GM12878 (cell line): Measurements from ENCODE around the gene CP. TPM values are rescaled to one million over a fixed set of nuclear protein-coding genes. Genes with fewer than 3 reads are reported as not detected.

Experiments
- CEBPB ChIP-seq, 2 experiments: fragments of 150-350 bp in 1 of 2; IDR thresholded peaks; 2 replicates each; pipeline ENCODE4 v1.6.1; 2012 to 2014; ENCODE audit warnings: low read depth in 2 of 2, low read length in 2 of 2, borderline replicate concordance in 1 of 2, inconsistent platforms in 1 of 2
- CREM ChIP-seq: IDR thresholded peaks from 2 replicates; pipeline ENCODE4 v1.6.1; 2014; ENCODE audit warnings: antibody characterized with exemption, low read depth
- KDM1A ChIP-seq: fragments of 200-600 bp; sonication (generic); IDR thresholded peaks from 2 replicates; pipeline ENCODE4 v1.6.1; 2016; ENCODE audit warnings: borderline replicate concordance
- MEF2A ChIP-seq: IDR thresholded peaks from 2 replicates; pipeline ENCODE4 v1.6.1; 2011; ENCODE audit warnings: low read depth, mild to moderate bottlenecking, low read length, moderate library complexity; ENCODE audit not compliant: insufficient read depth
- REST ChIP-seq: IDR thresholded peaks from 2 replicates; pipeline ENCODE4 v1.6.1; 2012; ENCODE audit warnings: mild to moderate bottlenecking, low read depth, low read length
- RUNX3 ChIP-seq: IDR thresholded peaks from 2 replicates; pipeline ENCODE4 v1.6.1; 2012; ENCODE audit warnings: low read length, inconsistent platforms
- SUPT20H ChIP-seq: IDR thresholded peaks from 2 replicates; pipeline ENCODE4 v1.6.1; 2011; ENCODE audit warnings: low read depth, mild to moderate bottlenecking, low read length, moderate library complexity, borderline replicate concordance; ENCODE audit not compliant: control insufficient read depth
- WRNIP1 ChIP-seq: IDR thresholded peaks from 2 replicates; pipeline ENCODE4 v1.6.1; 2011; ENCODE audit warnings: low read depth, low read length, improper control_type of control experiment, borderline replicate concordance
- polyA plus RNA-seq, 11 experiments: library from polyadenylated mRNA; depleted of rRNA in 4 of 11; unstranded in 6 of 11; stranded (reverse) in 5 of 11; fragments of >200 nt; fragmentation: Nextera tagmentation in 4 of 11; fragmentation: Illumina TruSeq in 1 of 11; extraction: Ambion mirVana in 4 of 11; extraction: Trizol in 1 of 11; gene quantifications; 1 replicate in 1 of 11; 2 replicates in 10 of 11; pipeline versions ENCODE4 v1.2.1 to v1.2.3, GENCODE V29; 2011 to 2016; ENCODE audit warnings: inconsistent platforms in 2 of 11, missing spikeins in 2 of 11, low read depth in 1 of 11
- total RNA-seq, 4 experiments: library from RNA; depleted of rRNA in 3 of 4; stranded (reverse); fragments of >200 nt in 3 of 4; fragmentation: Illumina TruSeq in 1 of 4; extraction: Trizol in 1 of 4; gene quantifications; 2 replicates each; pipeline versions ENCODE4 v1.2.1 to v1.2.3, GENCODE V29; 2013 to 2021
- TF ChIP-seq, protein P1 (sequence below): IDR thresholded peaks from 2 replicates; pipeline ENCODE4 v1.6.1; 2011; ENCODE audit warnings: low read depth, low read length, improper control_type of control experiment, borderline replicate concordance
- TF ChIP-seq, protein P2 (sequence below): fragments of 450-650 bp; IDR thresholded peaks from 2 replicates; pipeline ENCODE4 v1.6.1; 2016; ENCODE audit warnings: mild to moderate bottlenecking, moderate library complexity, borderline replicate concordance
- TF ChIP-seq, protein P3 (sequence below): fragments of 450-650 bp; IDR thresholded peaks from 2 replicates; pipeline ENCODE4 v1.6.1; 2017; ENCODE audit warnings: mild to moderate bottlenecking, moderate library complexity

Gene CP
- total and polyA plus RNA-seq, 10 of the 15 experiments (the other 5 are each of a cell fraction or from before 2014, with no cell fraction given), result 0.14 to 1.2 (median 0.30) TPM; not detected in 6

DNA sequence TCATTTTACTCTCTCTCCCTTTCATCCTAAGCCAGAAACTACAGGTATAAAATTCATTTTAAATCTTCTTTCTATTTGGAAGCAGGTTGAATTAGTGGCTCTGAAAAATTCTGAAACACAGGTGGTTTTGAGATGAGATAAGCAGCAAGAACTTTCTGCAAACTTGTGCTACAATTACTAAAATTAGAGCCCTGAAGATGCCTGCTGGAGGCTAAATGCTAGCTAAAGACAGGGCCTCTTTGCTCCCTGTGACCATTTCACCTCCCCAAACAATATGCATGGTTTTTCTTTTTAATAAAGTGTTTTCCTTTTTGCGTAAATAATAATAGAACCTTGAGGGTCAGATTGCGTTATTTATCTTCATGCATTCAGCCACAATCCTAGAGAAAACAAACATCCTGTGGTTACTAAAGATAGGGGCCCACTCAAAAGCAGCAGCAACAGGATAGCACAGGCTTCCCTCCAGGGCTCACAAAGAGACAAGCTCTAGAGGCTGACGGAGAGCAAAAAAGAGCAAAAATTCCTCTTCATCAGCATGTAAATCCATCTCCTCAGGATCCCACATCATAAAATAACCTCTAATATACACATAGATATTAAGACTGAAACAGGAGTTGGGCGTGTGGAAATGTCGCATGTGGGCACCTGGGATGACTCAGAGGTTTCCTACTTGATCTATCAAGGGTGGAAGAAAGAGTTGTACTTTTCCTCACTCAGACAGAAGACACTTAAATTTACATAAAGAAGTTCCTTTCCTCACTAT, 26.5 kb upstream of the CP start (continued):
- TF ChIP-seq, protein P1, sequence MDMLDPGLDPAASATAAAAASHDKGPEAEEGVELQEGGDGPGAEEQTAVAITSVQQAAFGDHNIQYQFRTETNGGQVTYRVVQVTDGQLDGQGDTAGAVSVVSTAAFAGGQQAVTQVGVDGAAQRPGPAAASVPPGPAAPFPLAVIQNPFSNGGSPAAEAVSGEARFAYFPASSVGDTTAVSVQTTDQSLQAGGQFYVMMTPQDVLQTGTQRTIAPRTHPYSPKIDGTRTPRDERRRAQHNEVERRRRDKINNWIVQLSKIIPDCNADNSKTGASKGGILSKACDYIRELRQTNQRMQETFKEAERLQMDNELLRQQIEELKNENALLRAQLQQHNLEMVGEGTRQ, result no peak
- TF ChIP-seq WRNIP1, result no peak
- TF ChIP-seq SUPT20H, result no peak
- no peak for TF ChIP-seq CEBPB (IDR thresholded peaks at IDR 0.05; ENCODE audit: borderline replicate concordance in 1 of 2, low read depth in 2 of 2, low read length in 2 of 2)
- no peak for TF ChIP-seq CREM
- no peak for TF ChIP-seq MEF2A
- no peak for TF ChIP-seq KDM1A
- TF ChIP-seq, protein P2, sequence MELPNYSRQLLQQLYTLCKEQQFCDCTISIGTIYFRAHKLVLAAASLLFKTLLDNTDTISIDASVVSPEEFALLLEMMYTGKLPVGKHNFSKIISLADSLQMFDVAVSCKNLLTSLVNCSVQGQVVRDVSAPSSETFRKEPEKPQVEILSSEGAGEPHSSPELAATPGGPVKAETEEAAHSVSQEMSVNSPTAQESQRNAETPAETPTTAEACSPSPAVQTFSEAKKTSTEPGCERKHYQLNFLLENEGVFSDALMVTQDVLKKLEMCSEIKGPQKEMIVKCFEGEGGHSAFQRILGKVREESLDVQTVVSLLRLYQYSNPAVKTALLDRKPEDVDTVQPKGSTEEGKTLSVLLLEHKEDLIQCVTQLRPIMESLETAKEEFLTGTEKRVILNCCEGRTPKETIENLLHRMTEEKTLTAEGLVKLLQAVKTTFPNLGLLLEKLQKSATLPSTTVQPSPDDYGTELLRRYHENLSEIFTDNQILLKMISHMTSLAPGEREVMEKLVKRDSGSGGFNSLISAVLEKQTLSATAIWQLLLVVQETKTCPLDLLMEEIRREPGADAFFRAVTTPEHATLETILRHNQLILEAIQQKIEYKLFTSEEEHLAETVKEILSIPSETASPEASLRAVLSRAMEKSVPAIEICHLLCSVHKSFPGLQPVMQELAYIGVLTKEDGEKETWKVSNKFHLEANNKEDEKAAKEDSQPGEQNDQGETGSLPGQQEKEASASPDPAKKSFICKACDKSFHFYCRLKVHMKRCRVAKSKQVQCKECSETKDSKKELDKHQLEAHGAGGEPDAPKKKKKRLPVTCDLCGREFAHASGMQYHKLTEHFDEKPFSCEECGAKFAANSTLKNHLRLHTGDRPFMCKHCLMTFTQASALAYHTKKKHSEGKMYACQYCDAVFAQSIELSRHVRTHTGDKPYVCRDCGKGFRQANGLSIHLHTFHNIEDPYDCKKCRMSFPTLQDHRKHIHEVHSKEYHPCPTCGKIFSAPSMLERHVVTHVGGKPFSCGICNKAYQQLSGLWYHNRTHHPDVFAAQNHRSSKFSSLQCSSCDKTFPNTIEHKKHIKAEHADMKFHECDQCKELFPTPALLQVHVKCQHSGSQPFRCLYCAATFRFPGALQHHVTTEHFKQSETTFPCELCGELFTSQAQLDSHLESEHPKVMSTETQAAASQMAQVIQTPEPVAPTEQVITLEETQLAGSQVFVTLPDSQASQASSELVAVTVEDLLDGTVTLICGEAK, result no peak
- TF ChIP-seq, protein P3, sequence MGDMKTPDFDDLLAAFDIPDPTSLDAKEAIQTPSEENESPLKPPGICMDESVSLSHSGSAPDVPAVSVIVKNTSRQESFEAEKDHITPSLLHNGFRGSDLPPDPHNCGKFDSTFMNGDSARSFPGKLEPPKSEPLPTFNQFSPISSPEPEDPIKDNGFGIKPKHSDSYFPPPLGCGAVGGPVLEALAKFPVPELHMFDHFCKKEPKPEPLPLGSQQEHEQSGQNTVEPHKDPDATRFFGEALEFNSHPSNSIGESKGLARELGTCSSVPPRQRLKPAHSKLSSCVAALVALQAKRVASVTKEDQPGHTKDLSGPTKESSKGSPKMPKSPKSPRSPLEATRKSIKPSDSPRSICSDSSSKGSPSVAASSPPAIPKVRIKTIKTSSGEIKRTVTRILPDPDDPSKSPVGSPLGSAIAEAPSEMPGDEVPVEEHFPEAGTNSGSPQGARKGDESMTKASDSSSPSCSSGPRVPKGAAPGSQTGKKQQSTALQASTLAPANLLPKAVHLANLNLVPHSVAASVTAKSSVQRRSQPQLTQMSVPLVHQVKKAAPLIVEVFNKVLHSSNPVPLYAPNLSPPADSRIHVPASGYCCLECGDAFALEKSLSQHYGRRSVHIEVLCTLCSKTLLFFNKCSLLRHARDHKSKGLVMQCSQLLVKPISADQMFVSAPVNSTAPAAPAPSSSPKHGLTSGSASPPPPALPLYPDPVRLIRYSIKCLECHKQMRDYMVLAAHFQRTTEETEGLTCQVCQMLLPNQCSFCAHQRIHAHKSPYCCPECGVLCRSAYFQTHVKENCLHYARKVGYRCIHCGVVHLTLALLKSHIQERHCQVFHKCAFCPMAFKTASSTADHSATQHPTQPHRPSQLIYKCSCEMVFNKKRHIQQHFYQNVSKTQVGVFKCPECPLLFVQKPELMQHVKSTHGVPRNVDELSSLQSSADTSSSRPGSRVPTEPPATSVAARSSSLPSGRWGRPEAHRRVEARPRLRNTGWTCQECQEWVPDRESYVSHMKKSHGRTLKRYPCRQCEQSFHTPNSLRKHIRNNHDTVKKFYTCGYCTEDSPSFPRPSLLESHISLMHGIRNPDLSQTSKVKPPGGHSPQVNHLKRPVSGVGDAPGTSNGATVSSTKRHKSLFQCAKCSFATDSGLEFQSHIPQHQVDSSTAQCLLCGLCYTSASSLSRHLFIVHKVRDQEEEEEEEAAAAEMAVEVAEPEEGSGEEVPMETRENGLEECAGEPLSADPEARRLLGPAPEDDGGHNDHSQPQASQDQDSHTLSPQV, result no peak
- peak; percentile 61 for TF ChIP-seq RUNX3
- TF ChIP-seq REST, result no peak
